ENCODE measurements around the gene MED26. TPM values are rescaled to one million over a fixed set of nuclear protein-coding genes. Genes with fewer than 3 reads are reported as not detected.

The MED26 gene
- total and polyA plus RNA-seq, 2 of the 8 experiments (the other 6 are each of a cell fraction or from before 2014, with no cell fraction given): 5.3 to 10.7 TPM

- CTCF ChIA-PET (ENCODE audit: partially characterized antibody): interaction anchor here (1.1 to 1.6 kb wide), 2 partner anchors 9 to 15 kb away, joined by 3 to 4 read pairs; no protein-coding TSS in a partner anchor
- TF ChIP-seq MAX (IDR thresholded peaks at IDR 0.05): no peak
- TF ChIP-seq KDM1A (IDR thresholded peaks at IDR 0.05; ENCODE audit: borderline replicate concordance, low read length): no peak
- no peak for TF ChIP-seq HDAC2 (IDR thresholded peaks at IDR 0.05; ENCODE audit: borderline replicate concordance in 1 of 2, low read depth in 2 of 2, low read length in 2 of 2)
- no peak for TF ChIP-seq TCF12 (IDR thresholded peaks at IDR 0.05; ENCODE audit: low read depth, low read length)
- no peak for TF ChIP-seq MAFK (IDR thresholded peaks at IDR 0.05; ENCODE audit: low read depth, low read length)
- no peak for TF ChIP-seq USF2 (IDR thresholded peaks at IDR 0.05; ENCODE audit: low read length)
- no peak for TF ChIP-seq CTBP2 (IDR thresholded peaks at IDR 0.05; ENCODE audit: borderline replicate concordance, insufficient read depth, insufficient read length, low read length)
- no peak for TF ChIP-seq CHD1 (IDR thresholded peaks at IDR 0.05; ENCODE audit: low read depth, low read length)
- no peak for TF ChIP-seq SAP30 (IDR thresholded peaks at IDR 0.05; ENCODE audit: insufficient read depth, insufficient replicate concordance, low read length)
- TF ChIP-seq ASH2L (IDR thresholded peaks at IDR 0.05; ENCODE audit: low read length): no peak
- no peak for TF ChIP-seq SIRT6 (IDR thresholded peaks at IDR 0.05; ENCODE audit: low read length)
- TF ChIP-seq CEBPB (IDR thresholded peaks at IDR 0.05; ENCODE audit: low read depth, low read length): no peak
- TF ChIP-seq TEAD4 (IDR thresholded peaks at IDR 0.05; ENCODE audit: low read depth, low read length): no peak
Measured at GRCh38 chr19:16603090-16603489, 24.9 kb downstream of the MED26 start.

More at GRCh38 chr19:16603090-16603489, 24.9 kb downstream of the MED26 start:
- Histone ChIP-seq H3K56ac (replicated peaks; ENCODE audit: insufficient read length, low read depth, low read length) (no peak overlapping the region), H2BK15ac (ENCODE audit: low read length) (no peak overlapping the region), H3K9me3 (ENCODE audit: insufficient read depth in 2 of 2, low read depth in 1 of 2, low read length in 1 of 2) (no peaks in the 10 kb centered on the region), H3K4me3 (ENCODE audit: extremely low read depth in 1 of 4, insufficient read depth in 2 of 4, low read depth in 3 of 4, low read length in 4 of 4) (no peak overlapping the region), H3K23ac (ENCODE audit: insufficient read length) (no peak overlapping the region), H3K4me2 (ENCODE audit: insufficient read depth in 1 of 2, low read depth in 2 of 2, low read length in 2 of 2) (no peak overlapping the region), H2BK5ac (ENCODE audit: low read depth, low read length) (no peak overlapping the region), H3K18ac (ENCODE audit: extremely low read depth, low read length) (no peak overlapping the region), H2BK120ac (replicated peaks; ENCODE audit: low read depth, low read length) (no peak overlapping the region), H2BK12ac (ENCODE audit: low read depth, low read length) (no peak overlapping the region), H3K36me3 (ENCODE audit: control insufficient read depth in 2 of 4, insufficient read depth in 4 of 4, low read length in 3 of 4) (no peaks in the 10 kb centered on the region), H3K79me1 (ENCODE audit: low read depth, low read length) (peaks cover 45% of the 10 kb centered on the region), H3K23me2 (ENCODE audit: low read depth, low read length) (no peaks in the 10 kb centered on the region), H3K27me3 (replicated peaks in 1 of 4; ENCODE audit: control insufficient read depth in 3 of 4, extremely low read depth in 1 of 4, insufficient read depth in 3 of 4, low read length in 3 of 4) (no peaks in the 10 kb centered on the region), H3K4me1 (replicated peaks in 1 of 4; ENCODE audit: control insufficient read depth in 3 of 4, insufficient read depth in 4 of 4, low read length in 3 of 4) (no peaks in the 10 kb centered on the region), H2AK5ac (ENCODE audit: low read depth, low read length) (no peak overlapping the region), H2AFZ (ENCODE audit: low read length) (no peak overlapping the region), H4K20me1 (replicated peaks in 1 of 2; ENCODE audit: control insufficient read depth in 1 of 2, insufficient read depth in 2 of 2, low read length in 2 of 2) (peaks cover 11 to 40% of the 10 kb centered on the region in 2 experiments), H4K5ac (ENCODE audit: insufficient read length, low read depth, low read length) (no peak overlapping the region), H3K27ac (ENCODE audit: low read depth, low read length) (no peak overlapping the region), H3K79me2 (ENCODE audit: control insufficient read depth in 1 of 2, insufficient read depth in 2 of 2, low read length in 2 of 2) (peaks cover 0 to 84% of the 10 kb centered on the region in 2 experiments; a peak in 2 of 4 replicates), H2BK20ac (ENCODE audit: low read length) (no peak overlapping the region), H3K14ac (ENCODE audit: insufficient read length) (no peak overlapping the region), H4K8ac (ENCODE audit: extremely low read depth, insufficient read depth, low read length) (peak overlapping the region; percentile 53; the same call in 1 of the 2 replicates), H3K9ac (replicated peaks in 1 of 4; ENCODE audit: extremely low read depth in 1 of 4, low read depth in 3 of 4, low read length in 3 of 4) (no peak overlapping the region), H3K4ac (replicated peaks; ENCODE audit: insufficient read length, low read depth, low read length) (no peak overlapping the region), H4K91ac (replicated peaks; ENCODE audit: insufficient read length, low read length) (no peak overlapping the region)
- POLR2A ChIA-PET (ENCODE audit: partially characterized antibody): interaction anchor here (1.0 kb wide), 1 partner anchor 58 kb away, joined by 3 read pairs; the partner anchor contains the start of gene TMEM38A
- DNase-seq (ENCODE audit: low read depth in 1 of 2, low spot score in 2 of 2): no peak
- no peak for FAIRE-seq
- WGBS, 2 experiments (ENCODE audit: extremely low coverage in 1 of 2, insufficient coverage in 1 of 2, insufficient read length in 1 of 2, insufficient replicate concordance in 2 of 2, low coverage in 1 of 2, low lambda C conversion rate in 2 of 2, missing lambda C conversion rate in 1 of 2): 95% methylated on average over 3 of the region's 3 CpGs; no CpG with 5 or more reads in 1 of the 2 experiments

All from H1 (cell line).